Mucosa of rectum (tissue), 2 donors: ENCODE measurements around the gene FRMD4A.

Source experiments
- H3K27ac ChIP-seq, 2 donors: one replicate each; pipeline ENCODE4 v1.7.0; 2013; ENCODE audit warnings: inconsistent platforms in 2 of 2, low read depth in 2 of 2, low read length in 2 of 2
- H3K27me3 ChIP-seq, 2 donors: one replicate each; pipeline ENCODE4 v1.7.0; 2013; ENCODE audit warnings: low read length in 2 of 2; ENCODE audit not compliant: control insufficient read depth in 2 of 2, insufficient read depth in 2 of 2
- H3K36me3 ChIP-seq, 2 donors: one replicate each; pipeline ENCODE4 v1.7.0; 2013; ENCODE audit warnings: low read length in 2 of 2; ENCODE audit not compliant: control insufficient read depth in 2 of 2, insufficient read depth in 2 of 2
- H3K4me1 ChIP-seq, 2 donors: one replicate each; pipeline ENCODE4 v1.7.0; 2013; ENCODE audit warnings: low read length in 2 of 2, mild to moderate bottlenecking in 1 of 2; ENCODE audit not compliant: control insufficient read depth in 2 of 2, insufficient read depth in 2 of 2
- H3K4me3 ChIP-seq, 2 donors: one replicate each; pipeline ENCODE4 v1.7.0; 2013; ENCODE audit warnings: low read length in 2 of 2
- H3K9ac ChIP-seq, 2 donors: one replicate each; pipeline ENCODE4 v1.7.0; 2013; ENCODE audit warnings: low read length in 2 of 2, low read depth in 1 of 2, mild to moderate bottlenecking in 1 of 2
- H3K9me3 ChIP-seq, 2 donors: one replicate each; pipeline ENCODE4 v1.7.0; 2013; ENCODE audit warnings: low read length in 2 of 2; ENCODE audit not compliant: control insufficient read depth in 2 of 2
- donor health status: healthy.
- donor health status: Normal muscosa, but diverticular disease.

FRMD4A gene

DNA sequence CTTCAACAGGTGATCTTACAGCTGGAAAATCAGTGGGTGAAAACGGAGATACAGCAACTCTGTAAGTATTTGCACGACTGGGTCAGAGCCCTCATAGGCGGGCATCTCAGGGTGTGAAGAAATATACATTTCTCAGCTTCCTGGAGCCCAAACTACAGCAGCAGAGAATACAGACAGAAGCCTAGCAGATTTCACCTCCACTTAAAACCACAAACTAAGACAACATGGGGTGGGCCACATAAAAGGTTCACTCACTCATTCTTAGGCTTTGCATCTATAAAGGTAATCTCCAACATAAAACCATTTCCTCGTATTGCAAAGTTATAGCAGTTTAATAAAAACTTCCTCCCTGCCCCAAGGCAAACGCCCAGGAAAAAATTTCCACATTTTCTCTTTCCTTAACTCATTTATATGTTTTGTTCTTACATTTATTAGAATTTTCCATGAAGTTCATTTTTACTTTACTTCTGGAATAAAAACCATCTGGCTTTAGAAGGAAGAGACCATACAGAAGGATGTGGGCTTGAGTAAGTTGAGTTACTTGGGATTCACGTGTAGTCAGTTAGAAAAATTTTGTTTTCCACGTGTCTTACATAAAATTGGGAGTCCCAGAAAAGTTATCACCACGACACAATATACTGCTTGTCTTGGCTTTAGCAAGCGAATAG, 327.1 kb downstream of the FRMD4A start:
- Histone ChIP-seq H3K27ac (no peak overlapping the region), H3K4me1 (peaks cover 0 to 4% of the 10 kb centered on the region in 2 donors), H3K9ac (no peak overlapping the region), H3K9me3 (no peaks in the 10 kb centered on the region), H3K4me3 (no peak overlapping the region), H3K36me3 (no peaks in the 10 kb centered on the region), H3K27me3 (no peaks in the 10 kb centered on the region)

DNA sequence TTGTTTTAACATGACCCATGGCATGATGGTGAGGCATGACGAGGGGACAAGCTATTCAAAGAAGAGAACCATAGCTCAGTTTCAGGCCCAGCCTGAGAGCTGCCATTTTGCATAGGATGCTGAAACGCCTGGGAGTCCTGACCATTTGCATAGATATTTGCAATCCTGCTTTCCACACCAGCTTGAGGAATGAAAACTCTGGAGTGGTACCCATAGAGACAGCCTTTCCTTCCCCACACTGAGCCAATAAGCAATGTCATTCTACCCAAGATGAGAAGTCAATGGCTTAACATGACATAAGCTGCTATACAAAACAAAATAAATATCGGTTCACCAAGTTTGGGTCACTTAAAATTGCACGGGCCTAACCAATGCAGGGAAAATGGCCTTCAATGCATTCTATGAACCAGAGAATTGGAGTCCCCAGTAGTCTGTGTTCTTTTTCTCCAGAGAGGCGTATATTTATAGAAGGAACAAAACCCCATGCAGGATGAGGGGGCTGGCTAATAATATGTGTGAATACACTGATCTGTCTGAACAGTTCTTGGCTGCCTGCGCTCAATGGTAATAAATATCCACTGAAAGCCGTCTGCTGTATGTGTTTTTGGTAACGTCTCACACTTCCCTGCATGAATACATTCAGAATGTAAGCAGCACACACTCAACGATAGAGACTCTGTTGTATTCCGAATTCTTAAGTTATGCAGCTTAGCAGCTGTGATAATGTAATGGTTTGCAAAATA, 329.3 kb downstream of the FRMD4A start:
- H3K36me3 ChIP-seq, result no peaks in the 10 kb centered on the region
- H3K27me3 ChIP-seq, result no peaks in the 10 kb centered on the region
- H3K4me1 ChIP-seq, result no peaks in the 10 kb centered on the region
- H3K9ac ChIP-seq, result no peak overlapping the region
- H3K4me3 ChIP-seq, result no peak overlapping the region
- H3K27ac ChIP-seq, result no peak overlapping the region
- no peaks in the 10 kb centered on the region for H3K9me3 ChIP-seq

DNA sequence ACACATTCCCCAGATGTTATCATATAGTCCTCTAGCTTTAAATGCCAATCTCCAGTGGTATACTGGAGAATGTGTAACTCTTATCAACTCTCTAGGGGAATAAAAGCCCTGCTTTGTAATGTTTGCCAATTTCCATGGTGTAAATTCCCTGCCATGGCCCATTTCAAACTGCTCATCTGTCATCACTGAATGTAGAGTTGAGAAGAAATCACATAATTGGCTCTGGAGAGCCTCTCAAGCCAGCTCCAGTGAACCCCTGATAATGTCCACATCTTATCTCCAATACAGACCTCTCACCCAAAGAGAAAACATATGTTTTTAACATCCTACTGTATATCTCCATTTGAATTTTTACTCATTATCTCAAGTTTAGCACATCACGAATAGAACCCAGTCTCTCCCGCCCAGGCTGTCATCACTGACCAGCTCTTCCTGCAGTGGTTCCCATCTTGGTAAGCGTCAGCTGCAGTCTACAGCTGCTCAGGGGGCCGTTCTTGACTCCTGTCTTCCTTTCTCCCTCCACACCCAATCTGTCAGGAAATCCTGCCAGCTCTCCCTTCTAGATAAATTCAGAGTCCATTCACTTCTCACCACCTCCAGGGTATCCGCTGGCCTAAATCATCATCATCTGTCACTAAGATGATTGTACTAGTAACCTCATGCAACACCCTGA, 332.4 kb downstream of the FRMD4A start:
- Histone ChIP-seq H3K4me1 (no peaks in the 10 kb centered on the region), H3K9me3 (no peaks in the 10 kb centered on the region), H3K4me3 (no peak overlapping the region), H3K36me3 (no peaks in the 10 kb centered on the region), H3K27ac (no peak overlapping the region), H3K9ac (no peak overlapping the region), H3K27me3 (no peaks in the 10 kb centered on the region)

DNA sequence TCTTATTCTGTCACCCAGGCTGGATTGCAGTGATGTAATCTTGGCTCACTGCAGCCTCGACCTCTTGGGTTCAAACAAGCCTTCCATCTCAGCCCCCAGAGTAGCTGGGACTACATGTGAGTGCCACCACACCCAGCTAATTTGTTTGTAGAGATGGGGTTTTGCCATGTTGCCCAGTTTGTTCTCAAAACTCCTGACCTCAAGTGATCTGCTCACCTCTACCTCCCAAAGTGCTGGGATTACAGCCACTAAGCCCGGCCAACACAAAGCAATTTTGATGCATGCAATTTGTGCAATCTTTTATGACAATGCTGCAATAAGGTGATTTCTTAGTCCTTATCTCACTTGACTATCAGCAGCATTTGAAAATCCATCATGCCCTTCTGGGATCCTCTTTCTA, 333.1 kb downstream of the FRMD4A start:
- no peak overlapping the region for H3K9ac ChIP-seq
- H3K9me3 ChIP-seq, result no peaks in the 10 kb centered on the region
- no peak overlapping the region for H3K4me3 ChIP-seq
- H3K27me3 ChIP-seq, result no peaks in the 10 kb centered on the region
- H3K36me3 ChIP-seq, result no peaks in the 10 kb centered on the region
- H3K27ac ChIP-seq, result no peak overlapping the region
- no peaks in the 10 kb centered on the region for H3K4me1 ChIP-seq

DNA sequence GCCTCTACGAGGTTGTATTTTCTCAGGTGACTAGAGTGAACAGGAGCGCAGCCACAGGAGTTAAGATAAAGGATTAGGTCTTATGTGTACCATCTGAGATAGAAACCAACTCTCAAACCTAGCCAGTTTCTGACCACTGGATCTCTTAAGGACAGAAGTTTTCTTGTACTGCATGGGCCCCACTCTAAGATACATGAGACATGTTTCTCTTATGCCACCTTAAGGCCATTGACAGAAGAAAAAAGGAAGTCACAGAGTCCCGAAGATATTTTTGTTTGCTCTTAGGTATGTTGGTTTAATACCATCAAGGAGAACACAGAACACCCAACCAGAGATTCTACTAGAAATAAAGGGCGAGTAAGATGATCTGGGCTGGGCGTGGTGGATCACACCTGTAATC, 335.8 kb downstream of the FRMD4A start:
- Histone ChIP-seq H3K4me3 (no peak overlapping the region), H3K9ac (no peak overlapping the region), H3K4me1 (no peaks in the 10 kb centered on the region), H3K27me3 (no peaks in the 10 kb centered on the region), H3K27ac (no peak overlapping the region), H3K36me3 (no peaks in the 10 kb centered on the region), H3K9me3 (no peaks in the 10 kb centered on the region)

DNA sequence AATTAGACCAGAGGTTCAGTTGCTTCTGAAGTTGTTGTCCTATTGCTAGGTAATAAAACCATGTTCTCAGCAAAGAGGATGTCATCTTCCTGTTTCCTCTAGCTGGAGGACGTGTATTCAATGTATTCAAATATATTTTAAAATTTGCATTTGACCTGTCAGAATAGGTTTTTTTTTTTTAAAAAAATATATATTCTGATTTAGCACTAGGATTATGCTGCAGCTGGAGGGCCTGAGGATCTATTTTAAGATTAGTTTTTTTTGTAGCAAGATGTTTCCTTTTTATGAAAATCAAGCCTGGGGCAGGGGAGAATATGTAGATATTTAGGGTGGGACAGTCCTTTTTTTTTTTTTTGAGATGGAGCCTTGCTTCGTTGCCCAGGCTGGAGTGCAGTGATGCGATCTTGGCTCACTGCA, 337.0 kb downstream of the FRMD4A start:
- H3K27me3 ChIP-seq, result no peaks in the 10 kb centered on the region
- H3K4me3 ChIP-seq, result no peak overlapping the region
- H3K9ac ChIP-seq, result no peak overlapping the region
- H3K4me1 ChIP-seq, result no peaks in the 10 kb centered on the region
- H3K9me3 ChIP-seq, result no peaks in the 10 kb centered on the region
- H3K36me3 ChIP-seq, result no peaks in the 10 kb centered on the region
- no peak overlapping the region for H3K27ac ChIP-seq

DNA sequence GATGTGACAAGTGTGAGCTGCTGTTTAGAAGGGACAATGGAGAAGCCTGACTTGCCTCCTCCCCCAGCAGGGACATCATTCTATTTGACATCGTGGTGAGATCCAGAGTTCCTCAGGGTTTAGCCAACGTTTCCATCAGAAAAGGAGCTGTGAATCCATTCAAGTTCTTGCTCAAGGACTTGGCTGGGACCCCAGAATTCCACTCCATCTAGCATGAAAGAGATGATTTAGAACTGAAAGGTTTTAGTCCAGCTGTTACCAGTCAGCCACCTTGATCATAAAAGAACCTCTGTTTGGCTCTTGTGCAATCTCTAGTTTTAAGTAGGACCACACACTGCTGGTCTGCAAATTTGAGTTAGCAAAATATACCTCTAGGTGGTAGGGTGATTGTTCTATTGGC, 337.6 kb downstream of the FRMD4A start:
- Histone ChIP-seq H3K4me3 (no peak overlapping the region), H3K4me1 (no peaks in the 10 kb centered on the region), H3K36me3 (no peaks in the 10 kb centered on the region), H3K27ac (no peak overlapping the region), H3K9me3 (no peaks in the 10 kb centered on the region), H3K27me3 (no peaks in the 10 kb centered on the region), H3K9ac (no peak overlapping the region)

DNA sequence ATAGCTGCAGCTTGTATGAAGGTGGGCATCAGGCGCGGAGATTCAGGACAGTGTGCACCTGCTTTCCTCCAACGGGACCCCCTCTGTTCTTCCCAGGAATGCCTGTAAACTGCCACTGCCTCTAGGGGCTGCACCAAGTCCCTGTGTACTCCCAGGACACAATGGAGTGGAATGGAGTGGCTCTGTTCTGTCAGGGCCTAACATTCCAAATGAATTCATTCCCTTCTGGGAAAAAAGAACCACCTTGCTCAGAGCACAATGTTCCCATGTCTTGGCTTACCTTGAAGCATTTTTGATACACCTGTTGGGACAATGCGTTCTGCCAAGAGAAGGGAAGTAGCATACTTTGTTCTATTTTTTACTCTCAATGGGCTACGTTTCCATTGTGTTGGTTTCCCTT, 339.4 kb downstream of the FRMD4A start:
- Histone ChIP-seq H3K9ac (no peak overlapping the region), H3K4me3 (no peak overlapping the region), H3K36me3 (no peaks in the 10 kb centered on the region), H3K9me3 (no peaks in the 10 kb centered on the region), H3K27ac (peak overlapping the region in 1 of 2 donors; percentile 3), H3K4me1 (no peaks in the 10 kb centered on the region), H3K27me3 (no peaks in the 10 kb centered on the region)

DNA sequence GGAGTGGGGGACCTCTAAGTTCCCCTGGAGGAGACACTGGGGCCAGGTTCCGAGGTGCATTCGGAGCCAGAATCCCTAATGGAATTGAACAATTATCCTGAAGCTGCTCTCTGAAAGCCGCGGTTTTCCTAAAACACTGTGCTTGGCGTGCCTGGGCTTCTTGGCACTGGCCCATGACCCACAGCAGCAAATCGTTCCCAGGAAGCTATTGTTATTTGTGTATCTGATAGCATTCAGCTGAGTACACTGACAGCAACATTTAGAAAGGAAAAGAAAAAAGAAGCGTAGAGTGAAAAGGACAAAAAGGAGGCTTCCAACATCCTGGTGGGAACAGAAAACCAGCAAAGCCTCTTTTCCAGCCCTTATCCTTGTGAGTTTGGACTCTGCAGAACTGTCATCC, 339.8 kb downstream of the FRMD4A start:
- Histone ChIP-seq H3K27me3 (no peaks in the 10 kb centered on the region), H3K4me3 (no peak overlapping the region), H3K9ac (no peak overlapping the region), H3K4me1 (no peaks in the 10 kb centered on the region), H3K9me3 (no peaks in the 10 kb centered on the region), H3K36me3 (no peaks in the 10 kb centered on the region), H3K27ac (peak overlapping the region in 1 of 2 donors; percentile 3)

DNA sequence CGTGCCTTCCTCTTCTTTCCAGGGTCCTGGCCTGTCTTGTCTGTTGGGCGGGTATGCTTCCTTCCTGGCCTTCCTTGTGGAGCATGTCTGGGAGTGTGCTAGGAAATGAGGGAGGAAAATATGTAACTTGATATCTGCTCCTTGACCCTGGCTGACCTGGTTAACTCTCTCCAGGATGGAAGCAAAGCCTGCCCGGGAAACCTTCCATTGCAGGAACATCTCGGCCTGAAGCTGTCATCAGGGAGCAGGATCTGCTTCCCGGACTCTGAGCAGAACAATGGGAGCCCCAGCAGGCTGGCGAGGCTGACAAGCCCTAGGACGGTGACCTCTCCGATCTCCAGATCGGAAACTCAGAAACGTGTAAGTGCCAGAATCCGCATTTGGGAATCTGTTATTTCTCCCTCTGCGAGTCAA, 340.3 kb downstream of the FRMD4A start:
- Histone ChIP-seq H3K9me3 (no peaks in the 10 kb centered on the region), H3K27me3 (no peaks in the 10 kb centered on the region), H3K36me3 (no peaks in the 10 kb centered on the region), H3K4me3 (no peak overlapping the region), H3K9ac (no peak overlapping the region), H3K27ac (no peak overlapping the region), H3K4me1 (no peaks in the 10 kb centered on the region)
